NCI-H2227 (cell line): ENCODE measurements around the gene ITGA6.

ENCODE experiments used
- DNase-seq: peaks from one replicate; lab custom pipeline; 2025; ENCODE audit not compliant: unreplicated experiment; lab: John Stamatoyannopoulos, UW

ITGA6 gene

DNA sequence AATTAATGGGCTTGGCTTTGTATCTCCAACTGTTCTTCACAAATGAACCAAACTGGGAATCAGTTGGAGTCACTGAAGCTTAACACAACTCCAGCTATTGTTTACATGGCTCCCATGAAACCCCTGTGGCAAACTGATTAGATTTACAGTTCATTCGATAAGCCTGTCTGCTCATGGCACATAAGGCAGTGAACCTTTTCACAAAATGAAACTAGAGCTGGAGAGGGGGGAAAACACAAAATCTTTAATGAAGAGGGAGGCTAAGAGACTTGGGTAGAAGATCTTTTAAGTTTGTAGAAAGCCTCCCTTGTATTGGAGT, 11.6 kb upstream of the ITGA6 start:
- DNase-seq: no peak

DNA sequence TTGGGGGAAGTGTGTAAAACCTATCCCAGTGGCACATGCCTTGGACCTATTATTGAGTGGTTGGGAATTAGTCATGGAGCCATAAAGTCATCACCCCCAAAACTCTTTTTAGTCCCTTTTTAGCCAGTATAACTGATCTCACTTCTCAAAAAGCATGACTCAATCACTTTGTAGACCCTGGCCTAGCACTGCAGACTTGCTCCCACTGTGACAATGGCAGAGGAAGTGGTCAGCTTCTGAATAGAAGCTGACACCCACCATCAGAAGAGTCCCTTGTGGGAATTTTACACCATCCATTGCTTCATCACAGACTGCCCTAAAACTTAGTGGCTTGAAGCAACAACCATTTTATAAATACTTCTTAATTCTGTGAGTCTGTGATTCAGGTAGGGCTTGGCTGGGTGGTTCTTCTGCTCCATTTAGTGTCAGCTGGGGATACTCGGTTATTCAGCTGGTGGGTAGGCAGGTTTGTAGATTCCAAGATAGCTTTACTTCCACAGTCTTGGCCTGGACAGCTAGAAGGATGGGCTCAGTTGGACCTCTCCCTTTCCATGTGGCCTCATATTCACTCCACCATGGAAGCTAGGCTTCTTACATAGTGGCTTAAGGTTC, 10.8 kb upstream of the ITGA6 start:
- no peak for DNase-seq

DNA sequence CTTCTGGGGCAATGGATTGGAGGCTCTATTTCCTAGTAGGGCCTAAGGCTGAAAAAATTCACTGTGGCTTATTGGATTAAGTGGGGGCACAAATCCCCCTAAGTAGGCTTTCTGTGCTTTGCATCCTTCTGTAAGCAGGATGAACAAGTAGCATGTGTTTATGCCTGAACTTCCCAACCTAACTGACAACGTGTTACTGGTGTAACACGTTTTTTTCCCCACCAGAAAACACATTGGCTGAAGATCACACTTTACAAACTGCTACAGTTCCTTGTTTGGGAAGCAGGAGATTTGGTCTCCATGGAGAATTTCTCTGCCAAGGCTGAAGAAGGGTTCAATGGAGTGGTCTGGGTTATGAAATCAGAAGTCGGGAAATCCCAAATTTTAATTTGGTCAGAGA, 7.2 kb upstream of the ITGA6 start:
- DNase-seq: no peak

DNA sequence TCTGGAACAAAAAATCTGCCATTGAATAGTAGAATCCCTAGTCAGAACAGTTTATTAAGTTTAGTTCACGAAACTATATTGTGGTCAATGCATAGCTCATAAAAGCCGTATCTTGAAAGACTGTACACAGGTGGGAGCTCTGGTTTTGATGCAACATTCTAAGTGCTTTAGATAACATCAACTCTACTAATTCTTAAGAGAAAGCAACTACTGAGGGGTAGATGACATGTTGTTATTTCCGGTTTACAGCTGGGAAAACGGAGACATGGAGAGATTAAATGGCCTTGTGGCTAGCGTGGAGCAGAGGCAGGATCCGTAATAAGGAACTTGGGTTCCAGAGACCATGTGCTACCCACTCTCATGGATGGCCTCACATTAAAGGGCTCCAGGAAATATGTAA, 4.2 kb upstream of the ITGA6 start:
- DNase-seq: no peak

DNA sequence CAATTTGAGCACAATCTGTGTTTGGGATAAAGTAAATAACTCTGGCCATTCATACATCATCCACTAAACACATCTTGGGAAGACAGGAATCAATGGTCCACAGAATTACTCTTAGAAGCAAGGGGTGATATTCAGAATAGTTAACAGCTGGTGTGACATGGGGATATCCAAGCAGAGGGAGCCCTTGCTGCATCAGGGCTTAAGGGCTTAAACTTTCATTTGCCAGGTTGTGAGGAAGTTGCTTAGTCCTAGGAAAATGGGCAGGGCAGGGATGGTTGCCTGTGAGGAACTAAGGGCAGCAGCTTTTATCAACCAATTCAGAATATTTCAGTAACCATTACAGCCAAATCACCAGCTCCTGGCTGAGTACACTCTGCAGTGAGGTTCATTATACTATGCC, 2.0 kb upstream of the ITGA6 start:
- no peak for DNase-seq

DNA sequence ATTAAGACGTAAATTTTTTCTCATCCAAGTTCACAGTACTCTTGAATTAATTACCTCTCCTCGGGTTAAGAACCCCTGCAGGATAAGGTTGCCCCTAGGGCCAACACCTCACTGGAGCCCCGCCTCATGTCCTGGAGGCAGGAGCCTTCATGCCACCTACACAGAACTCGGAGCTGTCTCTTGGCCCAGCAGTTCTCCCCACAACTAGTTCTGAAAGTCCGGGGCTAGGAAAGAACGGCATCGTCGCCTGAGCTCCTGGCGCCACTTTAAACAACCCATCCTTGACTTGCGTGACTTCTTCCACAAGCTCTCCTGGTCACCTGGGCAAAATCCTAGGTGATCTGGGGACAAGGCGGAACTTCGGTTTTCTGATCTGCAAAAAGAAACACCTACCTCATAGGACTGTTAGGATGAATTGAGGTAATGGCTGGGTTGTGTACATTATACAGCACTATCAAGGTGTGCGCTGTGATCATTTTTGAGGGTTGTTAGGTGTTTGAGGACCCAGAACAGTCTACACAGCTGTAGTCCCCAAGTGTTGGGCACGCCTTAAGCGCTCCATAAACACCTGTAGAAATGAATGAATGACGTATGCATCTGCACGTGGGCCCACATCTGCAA, 641 bp upstream of the ITGA6 start:
- no peak for DNase-seq

DNA sequence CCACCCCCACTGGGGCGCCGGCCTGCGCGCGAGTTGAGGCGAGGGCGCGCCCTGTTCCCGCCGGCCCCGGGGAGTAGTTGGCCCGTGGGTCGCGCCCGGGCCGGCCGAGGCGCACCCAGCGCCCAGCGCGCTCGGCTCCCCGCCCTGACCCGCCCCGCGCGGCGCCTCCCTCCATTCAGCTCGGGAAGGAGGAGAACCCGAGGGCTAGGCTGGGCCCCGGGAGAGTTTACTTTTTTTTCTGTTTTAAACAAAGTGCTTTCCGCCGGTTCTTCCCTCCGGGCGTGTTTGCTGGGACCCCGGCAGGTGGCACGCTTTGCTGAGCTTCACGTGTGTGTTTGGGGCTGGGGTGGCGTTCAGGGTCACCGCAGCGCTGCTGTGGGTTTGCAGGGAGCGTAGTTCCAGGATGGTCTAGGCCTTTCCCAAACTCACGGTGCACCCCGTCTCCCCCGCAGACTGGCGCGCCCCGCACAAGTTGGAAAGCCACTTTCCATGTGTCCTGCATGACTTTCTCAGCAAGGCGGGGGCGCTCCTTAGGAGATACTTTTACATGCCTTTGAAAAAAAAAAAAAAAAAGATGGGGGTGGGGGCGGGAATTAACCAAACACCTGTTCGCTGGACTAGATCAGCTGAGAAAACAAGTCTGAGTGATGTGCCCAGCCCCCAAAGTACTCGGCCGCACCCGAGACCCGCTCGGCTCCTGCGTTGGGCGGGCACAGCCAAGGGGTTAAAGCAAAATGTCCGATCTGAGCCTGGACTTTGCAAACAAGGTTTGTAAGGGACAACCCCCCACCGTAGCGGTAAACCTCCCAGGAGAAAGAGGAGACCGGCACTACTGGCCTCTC, 825 bp downstream of the ITGA6 start:
- DNase-seq: peak; percentile 71

DNA sequence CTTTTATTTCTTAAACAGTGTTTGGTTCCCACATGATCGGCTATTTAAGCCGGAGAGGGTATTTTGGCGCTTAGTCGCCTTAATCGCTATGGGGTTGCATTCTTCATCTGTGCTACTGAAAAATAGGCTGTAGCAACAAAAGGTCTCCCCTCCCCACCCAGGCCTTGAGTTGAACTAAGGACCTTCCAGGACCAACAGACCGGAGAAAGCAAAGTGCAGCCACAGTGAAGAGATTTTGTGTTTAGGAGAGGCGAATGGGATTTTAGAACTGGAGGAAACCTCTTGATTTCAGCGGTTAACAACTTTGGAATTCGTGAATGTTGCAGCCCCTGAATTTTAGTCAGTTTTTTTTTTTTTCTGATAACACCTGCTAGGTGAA, 1.4 kb downstream of the ITGA6 start:
- DNase-seq: no peak

DNA sequence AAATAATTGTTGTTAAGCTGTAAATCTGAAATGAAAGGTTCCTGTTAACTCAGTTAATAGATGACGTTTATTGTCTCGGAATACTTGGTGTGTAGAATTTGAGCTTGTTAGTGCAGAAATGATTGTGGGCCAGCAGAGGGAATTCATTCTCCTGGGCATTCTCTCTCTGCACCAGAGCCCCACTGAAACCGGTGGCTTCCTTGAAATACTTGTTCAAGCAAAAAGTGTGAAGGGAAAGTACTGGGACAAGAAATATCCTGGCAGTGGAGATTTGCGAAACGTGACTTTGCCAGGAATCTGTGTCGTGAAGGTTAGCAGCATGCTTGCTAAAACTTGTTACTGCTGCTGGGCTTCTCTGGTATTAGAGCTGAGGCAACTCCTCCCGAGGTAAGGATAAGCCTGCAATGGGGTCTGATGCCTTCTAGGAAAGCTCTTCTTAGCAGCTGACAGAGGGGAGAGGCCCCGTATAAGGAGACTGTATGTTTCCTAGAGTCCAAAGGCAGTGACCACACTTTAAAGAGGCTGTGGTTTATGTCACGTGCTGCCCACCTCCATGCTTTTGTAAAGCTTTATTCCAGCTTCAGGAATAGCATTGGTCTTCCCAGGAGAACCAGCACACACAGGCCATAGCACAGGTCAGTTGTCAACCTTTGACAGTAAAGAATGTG, 2.0 kb downstream of the ITGA6 start:
- peak; percentile 36 for DNase-seq

DNA sequence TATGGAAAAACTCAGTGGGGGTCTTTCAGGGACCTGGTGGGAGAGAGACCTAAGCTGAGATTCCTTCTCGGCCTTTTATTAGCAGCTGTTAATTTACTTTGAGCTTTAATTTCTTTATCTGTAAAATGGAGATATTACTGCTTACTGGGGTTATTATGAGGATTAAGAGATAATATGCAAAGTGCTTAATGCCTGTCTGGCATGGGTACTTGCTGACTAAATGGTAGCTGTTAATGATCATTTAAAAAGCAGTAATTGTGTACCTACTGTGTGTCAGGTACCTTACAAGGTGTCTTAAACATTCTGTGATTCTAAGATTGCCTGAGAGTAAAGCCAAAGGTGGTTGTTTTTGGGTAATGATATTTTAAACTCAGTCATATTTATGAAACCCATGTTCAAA, 2.6 kb downstream of the ITGA6 start:
- DNase-seq: no peak

DNA sequence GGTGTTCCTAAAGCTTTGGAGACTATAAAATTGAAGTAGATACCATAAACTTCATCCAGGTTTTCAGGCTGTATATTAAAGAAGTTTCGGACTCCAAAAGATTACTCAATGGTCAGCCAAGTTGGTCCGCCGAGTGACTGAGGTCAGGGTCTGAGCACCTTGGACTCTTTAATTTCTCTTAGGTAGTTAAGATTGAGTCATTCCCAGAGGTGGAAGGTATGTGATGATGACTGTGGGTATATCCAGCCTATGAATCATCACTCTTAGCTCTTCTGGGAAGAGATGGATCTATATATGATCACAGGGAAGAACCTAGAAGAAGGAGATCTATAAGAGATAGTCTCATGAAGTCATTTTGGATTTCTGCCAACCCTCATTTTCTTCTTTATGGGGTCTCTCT, 3.3 kb downstream of the ITGA6 start:
- no peak for DNase-seq

DNA sequence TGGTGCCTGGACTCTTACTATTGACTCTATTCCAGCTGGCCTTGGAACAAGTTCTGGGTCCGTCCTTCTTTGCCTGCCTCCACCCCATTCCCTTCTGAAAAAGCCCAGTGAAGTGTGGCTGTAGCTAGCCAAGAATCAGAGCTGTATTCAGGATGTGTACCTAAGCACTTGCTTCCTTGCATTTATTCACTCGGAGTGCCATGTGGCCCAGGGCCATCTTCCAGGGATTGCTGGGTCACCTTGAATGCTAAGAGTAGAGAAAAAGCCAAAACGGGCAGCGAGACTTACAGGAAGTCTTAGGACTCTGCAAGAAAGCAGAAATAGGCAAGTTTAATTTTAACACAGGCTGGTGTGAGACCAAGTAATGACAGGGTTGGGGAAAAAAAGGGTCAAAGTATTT, 4.1 kb downstream of the ITGA6 start:
- no peak for DNase-seq

DNA sequence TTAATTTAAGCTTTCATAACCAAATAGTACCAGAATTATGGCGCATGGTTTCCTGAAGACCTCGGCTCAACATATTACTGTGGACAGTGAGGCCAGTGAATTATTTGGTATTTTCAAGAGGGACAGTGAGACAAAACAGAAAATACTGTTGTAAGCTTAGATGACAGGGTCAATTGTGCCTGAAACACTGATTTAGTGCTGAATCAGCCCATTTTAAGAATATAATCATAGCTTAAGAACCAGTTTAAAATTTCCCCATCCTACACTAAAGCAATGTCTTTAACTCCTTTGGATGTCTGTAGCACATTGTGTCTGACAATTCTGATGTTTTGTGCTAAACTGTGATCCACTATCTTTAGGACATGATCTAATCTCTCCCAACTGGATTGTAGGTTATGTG, 4.6 kb downstream of the ITGA6 start:
- DNase-seq: no peak

DNA sequence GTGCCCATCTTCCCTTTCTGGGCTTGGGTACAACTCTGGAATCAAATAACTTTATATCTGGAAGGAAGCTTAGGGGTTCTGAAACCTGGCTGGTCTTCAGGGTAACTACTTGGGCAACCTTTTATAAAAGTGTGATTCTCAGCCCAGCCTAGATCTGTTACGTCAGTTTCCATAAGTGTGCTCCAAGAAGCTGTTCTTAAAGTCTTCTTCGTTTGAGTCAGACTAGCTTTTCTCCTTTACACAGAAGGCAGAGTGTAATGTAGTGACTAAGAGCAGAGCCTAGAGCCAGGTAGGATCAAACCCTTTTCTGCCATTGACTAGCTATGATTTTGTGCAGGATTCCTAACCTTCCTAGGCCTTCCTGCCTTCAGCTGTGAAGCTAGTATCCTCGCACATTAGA, 5.8 kb downstream of the ITGA6 start:
- DNase-seq: no peak

DNA sequence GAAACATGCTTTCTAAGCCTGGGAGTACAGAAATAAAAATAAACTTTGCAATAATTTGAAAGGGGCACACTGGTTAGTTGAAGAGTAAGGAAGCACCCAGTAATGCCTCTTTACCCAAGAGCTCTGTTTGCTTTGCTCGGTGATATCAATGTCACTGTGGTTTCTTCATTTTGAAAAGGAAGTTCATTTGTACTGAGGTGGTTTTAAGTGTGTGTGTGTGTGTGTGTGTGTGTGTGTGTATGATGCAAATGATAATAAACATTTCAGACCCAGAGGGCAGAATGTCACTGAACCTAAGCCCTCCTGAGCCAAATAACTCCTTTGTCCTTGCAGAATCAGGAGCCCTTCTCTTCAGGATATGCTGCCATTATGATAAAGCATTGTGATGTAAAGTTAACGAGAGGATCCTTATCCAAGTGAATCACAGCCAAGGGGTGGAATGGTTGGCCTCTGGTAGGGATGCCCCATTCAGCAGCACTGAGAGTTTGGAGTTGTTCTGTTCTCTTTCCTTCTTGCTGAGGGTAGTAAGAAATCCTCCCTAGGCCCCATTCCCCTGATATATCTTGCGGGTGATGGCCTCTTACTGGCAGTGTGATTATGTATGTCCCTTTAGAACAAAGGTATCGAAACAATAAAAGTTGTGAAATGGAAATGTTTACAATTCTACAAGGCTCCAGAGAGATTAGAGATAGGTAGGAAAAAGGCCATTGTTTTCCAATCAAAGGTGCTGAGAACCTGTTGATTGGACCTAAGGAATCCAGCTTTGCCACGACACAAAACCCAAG, 7.6 kb downstream of the ITGA6 start:
- DNase-seq: no peak

DNA sequence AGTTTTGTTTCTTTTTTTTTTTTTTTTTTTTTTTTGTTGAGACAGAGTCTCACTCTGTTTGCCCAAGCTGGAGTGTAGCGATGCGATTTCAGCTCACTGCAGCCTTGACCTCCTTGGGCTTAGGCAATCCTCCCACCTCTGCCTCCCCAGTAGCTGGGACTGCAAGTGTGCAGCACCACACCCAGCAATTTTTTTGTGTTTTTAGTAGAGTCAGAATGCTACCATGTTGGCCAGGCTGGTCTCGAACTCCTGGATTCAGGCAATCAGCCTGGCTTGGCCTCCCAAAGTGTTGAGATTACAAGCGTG, 8.2 kb downstream of the ITGA6 start:
- DNase-seq: no peak

DNA sequence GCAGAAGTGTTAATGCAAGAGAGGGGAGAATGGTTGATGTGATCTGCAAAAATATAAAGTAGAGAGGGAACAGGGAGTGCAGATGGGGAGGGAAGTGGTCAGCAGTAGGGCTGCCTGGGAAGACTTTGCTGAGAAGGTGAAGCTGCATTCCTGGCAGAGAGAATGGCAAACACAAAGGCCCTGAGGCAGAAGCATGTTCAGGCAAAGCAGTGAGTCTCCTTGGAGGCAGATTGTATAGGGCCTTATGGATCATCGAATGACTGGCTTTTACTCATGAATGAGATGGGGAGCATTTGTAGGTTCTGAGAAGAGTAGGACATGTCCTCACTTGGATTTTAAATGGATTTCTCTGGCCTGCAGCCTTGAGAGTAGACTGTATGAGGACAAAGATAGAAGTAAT, 9.5 kb downstream of the ITGA6 start:
- DNase-seq: no peak

DNA sequence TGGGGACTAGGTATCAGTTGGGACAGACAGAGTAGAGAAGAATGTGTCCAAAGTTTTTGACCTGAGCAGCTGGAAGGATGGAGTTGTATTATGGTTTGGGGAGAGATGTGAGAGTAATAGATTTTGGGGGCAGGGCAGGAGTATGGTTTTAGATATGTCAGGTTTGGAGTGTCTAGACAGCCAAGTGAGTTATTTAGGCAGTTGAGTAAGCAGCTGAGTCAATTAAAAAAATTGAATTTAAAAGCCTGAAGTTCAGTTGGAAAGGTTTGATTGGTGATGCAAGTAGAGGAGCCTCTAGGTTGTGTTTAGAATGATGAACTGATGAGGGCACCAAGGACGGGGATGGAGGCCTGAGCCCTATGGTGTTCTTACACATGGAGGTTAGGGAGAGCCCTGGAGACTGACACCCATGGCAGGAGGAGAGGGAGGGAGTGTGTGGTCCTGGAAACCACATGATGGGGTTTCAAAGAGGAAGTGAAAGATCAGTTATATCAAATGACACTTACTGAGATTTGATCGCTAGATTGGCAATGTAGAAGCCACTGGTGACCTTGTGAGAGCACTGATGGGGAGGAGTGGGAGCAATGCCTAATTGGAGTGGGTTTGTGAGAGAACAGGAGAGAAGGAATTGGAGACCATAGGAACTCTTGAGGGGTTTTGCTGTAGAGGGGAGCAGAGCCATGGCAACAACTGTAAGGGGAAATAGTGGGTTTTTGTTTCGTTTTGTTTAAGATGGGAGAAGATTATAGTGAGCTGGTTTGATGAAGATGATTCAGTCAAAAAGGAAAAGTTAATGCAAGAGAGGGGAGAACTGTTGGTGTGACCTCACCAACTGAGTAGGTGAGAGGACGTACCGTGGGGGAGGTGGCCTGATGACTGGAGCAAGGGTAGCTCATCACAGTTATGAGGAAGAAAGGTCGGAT, 10.3 kb downstream of the ITGA6 start:
- DNase-seq: no peak

DNA sequence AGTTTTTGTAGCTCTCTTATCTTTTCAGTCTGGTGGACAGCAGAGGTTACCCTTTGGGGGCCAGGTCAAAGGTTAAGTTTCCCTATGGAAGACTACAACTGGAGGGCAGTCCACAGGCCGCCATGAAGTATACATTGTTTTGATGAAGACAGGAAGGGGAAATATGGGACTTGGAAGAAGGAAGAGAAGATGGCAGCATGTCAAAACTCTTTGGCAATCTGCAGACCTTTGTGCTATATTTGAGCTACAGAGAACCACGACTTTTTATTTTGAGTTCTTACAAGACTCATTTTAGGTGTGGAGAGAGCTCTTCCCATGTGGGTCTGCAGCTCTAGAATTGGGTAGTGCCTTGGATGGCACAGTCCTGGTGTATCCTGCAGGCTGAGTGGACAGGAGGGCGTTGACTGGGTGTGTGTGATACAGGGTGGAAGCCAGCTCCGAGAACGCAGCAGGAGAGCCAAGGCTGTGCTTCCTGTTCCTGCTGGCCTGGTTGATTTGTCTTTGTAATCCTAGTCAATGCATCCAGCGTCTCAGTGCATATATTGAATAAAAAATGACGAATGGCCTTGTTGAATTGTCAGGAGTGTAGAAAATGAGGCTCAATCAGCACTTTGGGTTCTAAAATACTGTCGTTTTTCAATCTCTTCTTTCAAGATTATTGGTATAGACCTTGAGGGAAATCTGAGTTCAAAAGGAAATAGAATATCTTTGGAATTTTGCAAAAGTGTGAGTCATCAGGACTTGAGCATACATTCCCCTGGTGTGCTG, 11.5 kb downstream of the ITGA6 start:
- DNase-seq: no peak

DNA sequence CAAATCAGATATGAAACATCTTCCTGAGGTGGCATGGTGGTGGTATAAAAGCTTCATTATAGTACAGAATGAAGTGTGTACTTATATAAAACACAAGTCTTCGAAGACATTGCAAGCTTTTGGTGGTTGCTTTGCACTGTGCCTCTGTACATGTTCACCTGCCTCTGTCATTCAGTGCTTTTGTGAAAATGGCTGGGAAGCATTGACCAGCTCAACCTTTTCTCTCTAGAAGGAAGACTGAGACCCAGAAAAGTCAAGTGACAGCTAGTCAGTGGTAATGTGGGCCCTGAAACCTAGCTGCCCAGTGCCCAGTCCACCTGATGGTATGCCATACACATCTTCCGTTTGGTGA, 12.1 kb downstream of the ITGA6 start:
- no peak for DNase-seq
